CD14-positive monocyte (primary cell): ENCODE data around the gene FCGR2B. TPM values are rescaled to one million over a fixed set of nuclear protein-coding genes. Genes with fewer than 3 reads are reported as not detected.
A peak's percentile ranks its signal among the peaks of the same experiment; 100 is the strongest.

Source experiments
- DNase-seq, 3 donors: peaks; one replicate each; pipeline ENCODE4 v3.0.0-alpha.2; 2011 to 2022
- H2AFZ ChIP-seq: 2 replicates; pipeline ENCODE4 v1.6.0; 2012; ENCODE audit warnings: mild to moderate bottlenecking, low read depth, low read length, inconsistent platforms; ENCODE audit not compliant: insufficient read depth, poor library complexity, severe bottlenecking
- H3K27ac ChIP-seq, 2 donors: 1 replicate in 1 of 2; 2 replicates in 1 of 2; pipeline ENCODE4 v1.5.1; 2012 to 2013; ENCODE audit warnings: low read length in 2 of 2, control low read depth in 1 of 2, inconsistent platforms in 1 of 2, low read depth in 1 of 2, mild to moderate bottlenecking in 1 of 2
- H3K27me3 ChIP-seq, 2 donors: one replicate each; pipeline versions ENCODE4 v1.6.0 to v1.6.1; 2011 to 2013; ENCODE audit warnings: low read length in 2 of 2; ENCODE audit not compliant: control insufficient read depth in 2 of 2, insufficient read depth in 2 of 2
- H3K36me3 ChIP-seq, 2 donors: replicated peaks in 1 of 2; 1 replicate in 1 of 2; 2 replicates in 1 of 2; pipeline versions ENCODE4 v1.5.1 to v1.6.1; 2012 to 2013; ENCODE audit warnings: low read length in 2 of 2, control low read depth in 1 of 2, inconsistent platforms in 1 of 2, mild to moderate bottlenecking in 1 of 2; ENCODE audit not compliant: insufficient read depth in 2 of 2, control insufficient read depth in 1 of 2
- H3K4me1 ChIP-seq, 2 donors: 1 replicate in 1 of 2; 2 replicates in 1 of 2; pipeline versions ENCODE4 v1.5.1 to v1.6.1; 2012 to 2013; ENCODE audit warnings: low read length in 2 of 2, control low read depth in 1 of 2, inconsistent platforms in 1 of 2, mild to moderate bottlenecking in 1 of 2, moderate library complexity in 1 of 2; ENCODE audit not compliant: insufficient read depth in 2 of 2, control insufficient read depth in 1 of 2
- H3K4me2 ChIP-seq: replicated peaks from 2 replicates; pipeline ENCODE3; 2012; ENCODE audit warnings: low read length, moderate library complexity, mild to moderate bottlenecking; ENCODE audit not compliant: poor library complexity, severe bottlenecking; ENCODE audit errors: extremely low read depth
- H3K4me3 ChIP-seq, 3 experiments: fragments of 200-600 bp in 1 of 3; sonication (generic) in 1 of 3; replicated peaks in 1 of 3; 1 replicate in 2 of 3; 2 replicates in 1 of 3; pipeline ENCODE4 v1.5.1; 2011 to 2013; ENCODE audit warnings: low read length in 3 of 3, mild to moderate bottlenecking in 3 of 3, control low read depth in 2 of 3, low read depth in 2 of 3, inconsistent platforms in 1 of 3, moderate library complexity in 1 of 3
- H3K79me2 ChIP-seq: 2 replicates; pipeline ENCODE4 v1.6.0; 2012; ENCODE audit warnings: mild to moderate bottlenecking, control low read depth, inconsistent platforms, low read length, moderate library complexity; ENCODE audit not compliant: insufficient read depth
- H3K9ac ChIP-seq: 2 replicates; pipeline ENCODE4 v1.6.0; 2017; ENCODE audit warnings: low read length, mild to moderate bottlenecking; ENCODE audit not compliant: insufficient read depth, poor library complexity, severe bottlenecking
- H3K9me3 ChIP-seq, 2 donors: replicated peaks in 1 of 2; 1 replicate in 1 of 2; 2 replicates in 1 of 2; pipeline versions ENCODE4 v1.5.1 to v1.6.1; 2012 to 2013; ENCODE audit warnings: low read length in 2 of 2, control low read depth in 1 of 2; ENCODE audit not compliant: control insufficient read depth in 1 of 2, insufficient read depth in 1 of 2
- H4K20me1 ChIP-seq: 2 replicates; pipeline ENCODE4 v1.6.0; 2012; ENCODE audit warnings: mild to moderate bottlenecking, low read length, control low read depth, moderate library complexity; ENCODE audit not compliant: insufficient read depth
- H3K27ac Mint-ChIP-seq, 7 donors: one replicate each; pipeline ENCODE4 v1.8.0; 2020; ENCODE audit warnings: mild to moderate bottlenecking in 7 of 7, mixed read lengths in 7 of 7, moderate library complexity in 6 of 7, inconsistent platforms in 2 of 7
- H3K27me3 Mint-ChIP-seq, 3 donors: one replicate each; pipeline ENCODE4 v1.8.0; 2021 to 2022; ENCODE audit warnings: low read depth in 3 of 3, mild to moderate bottlenecking in 3 of 3, mixed read lengths in 3 of 3, moderate library complexity in 3 of 3, inconsistent platforms in 1 of 3
- H3K36me3 Mint-ChIP-seq, 2 donors: one replicate each; pipeline ENCODE4 v1.8.0; 2020; ENCODE audit warnings: mixed read lengths in 2 of 2, inconsistent platforms in 1 of 2, mild to moderate bottlenecking in 1 of 2
- H3K4me1 Mint-ChIP-seq: one replicate; pipeline ENCODE4 v1.8.0; 2020; ENCODE audit warnings: mild to moderate bottlenecking, mixed read lengths
- H3K4me3 Mint-ChIP-seq, 2 donors: one replicate each; pipeline ENCODE4 v1.8.0; 2020; ENCODE audit warnings: mild to moderate bottlenecking in 2 of 2, mixed read lengths in 2 of 2, moderate library complexity in 1 of 2
- H3K9me3 Mint-ChIP-seq, 7 donors: one replicate each; pipeline ENCODE4 v1.8.0; 2020 to 2022; ENCODE audit warnings: mixed read lengths in 7 of 7, mild to moderate bottlenecking in 6 of 7, moderate library complexity in 6 of 7, inconsistent platforms in 2 of 7
- CTCF ChIP-seq: fragments of 200-600 bp; IDR thresholded peaks from one replicate; pipeline ENCODE4 v1.8.0; 2022; ENCODE audit warnings: antibody characterized with exemption, mild to moderate bottlenecking
- WGBS: methylation state at CpG from one replicate; pipeline ENCODE4 v1.1.5; 2013; ENCODE audit warnings: missing lambda C conversion rate; ENCODE audit not compliant: insufficient coverage; 5-methylcytosine and 5-hydroxymethylcytosine counted together
- intact Hi-C, 2 donors: fragments of 100-400 bp; cut with micrococcal nuclease; formaldehyde crosslinking; loops; one replicate each; pipeline versions ENCODE4 v1.15.0 to v1.15.1; 2023
- polyA plus RNA-seq, 3 donors: library from polyadenylated mRNA; depleted of rRNA in 1 of 3; unstranded in 2 of 3; stranded (reverse) in 1 of 3; fragments of 300-500 nt in 2 of 3; fragments of >200 nt in 1 of 3; fragmentation: Illumina TruSeq in 2 of 3; gene quantifications; 1 replicate in 2 of 3; 2 replicates in 1 of 3; pipeline ENCODE4 v1.2.3, GENCODE V29; 2012 to 2021

The FCGR2B gene
- polyA plus RNA-seq, 3 donors = 12.1 to 41.5 (median 24.9) TPM

- Mint-ChIP-seq H3K27ac (peak overlapping the region in 6 of 7 donors; percentile 22 to 86 (median 56)), H3K4me1 (peaks cover 43% of the 10 kb centered on the region), H3K4me3 (peak overlapping the region in 1 of 2 donors; percentile 66), H3K9me3 (peaks cover 0 to 4% (median 0%) of the 10 kb centered on the region in 7 donors), H3K27me3 (peaks cover 56 to 86% (median 79%) of the 10 kb centered on the region in 3 donors), H3K36me3 (peaks cover 2 to 16% of the 10 kb centered on the region in 2 donors)
- no peak for TF ChIP-seq CTCF
- H3K36me3 ChIP-seq = no peaks in the 10 kb centered on the region
- peak overlapping the region in 1 of 3 experiments; percentile 31 for H3K4me3 ChIP-seq
- H3K27me3 ChIP-seq = peaks cover 64 to 81% of the 10 kb centered on the region in 2 donors
- H3K9ac ChIP-seq = no peak overlapping the region
- H3K4me2 ChIP-seq = peak overlapping the region; percentile 56
- H3K79me2 ChIP-seq = no peaks in the 10 kb centered on the region
- H4K20me1 ChIP-seq = no peaks in the 10 kb centered on the region
- no peaks in the 10 kb centered on the region for H3K9me3 ChIP-seq
- peak; percentile 47 to 71 (median 62) for DNase-seq
- peaks cover 42 to 52% of the 10 kb centered on the region in 2 donors for H3K4me1 ChIP-seq
- no peak overlapping the region for H2AFZ ChIP-seq
- intact Hi-C loops = no loop called here
- 33% methylated on average over 3 of the region's 8 CpGs for WGBS
- H3K27ac ChIP-seq = no peak overlapping the region
These were observed 55.8 kb downstream of the FCGR2B start for GRCh38 chr1:161718559-161719324.

GRCh38 chr1:161719325-161719611 lies 56.3 kb downstream of the FCGR2B start:
- no peak overlapping the region for H3K27ac ChIP-seq
- intact Hi-C loops = no loop called here

More at GRCh38 chr1:161719325-161719611, 56.3 kb downstream of the FCGR2B start:
- Histone ChIP-seq H3K4me3 (peak overlapping the region in 1 of 3 experiments; percentile 31), H2AFZ (no peak overlapping the region), H3K27me3 (peaks cover 63 to 81% of the 10 kb centered on the region in 2 donors), H3K79me2 (no peaks in the 10 kb centered on the region), H3K9me3 (no peaks in the 10 kb centered on the region), H4K20me1 (no peaks in the 10 kb centered on the region), H3K36me3 (no peaks in the 10 kb centered on the region), H3K4me1 (peaks cover 42 to 52% of the 10 kb centered on the region in 2 donors), H3K9ac (no peak overlapping the region), H3K4me2 (peak overlapping the region; percentile 56)
- peak overlapping the region in 3 of 7 donors; percentile 79 to 86 (median 85) for H3K27ac Mint-ChIP-seq
- peaks cover 0 to 4% (median 0%) of the 10 kb centered on the region in 7 donors for H3K9me3 Mint-ChIP-seq
- H3K36me3 Mint-ChIP-seq = peaks cover 2 to 18% of the 10 kb centered on the region in 2 donors
- peaks cover 43% of the 10 kb centered on the region for H3K4me1 Mint-ChIP-seq
- peak overlapping the region in 1 of 2 donors; percentile 66 for H3K4me3 Mint-ChIP-seq
- H3K27me3 Mint-ChIP-seq = peaks cover 61 to 89% (median 80%) of the 10 kb centered on the region in 3 donors
- no peak for DNase-seq
- WGBS = 83% methylated on average over 1 of the region's 1 CpG
- no peak for TF ChIP-seq CTCF
